A549 (cell line): ENCODE measurements around the gene SUDS3. TPM values are rescaled to one million over a fixed set of nuclear protein-coding genes. Genes with fewer than 3 reads are reported as not detected.

Experiments
- ATAC-seq, 2 experiments: fragments of 200-7000 bp in 1 of 2; fragments of >200 bp in 1 of 2; cut with Nextera tagmentation in 1 of 2; cut with Tn5 transposase in 1 of 2; 3 replicates each; pipeline versions ENCODE4 v1.8.0 to v1.9.1; 2018 to 2020; ENCODE audit warnings: mild to moderate bottlenecking in 1 of 2, moderate library complexity in 1 of 2
- CTCF ChIA-PET: fragments of 300-600 bp; sonication (Branson Sonifier 250); formaldehyde crosslinking; extraction: SDS; loops from one replicate; lab custom pipeline; 2021; ENCODE audit warnings: antibody characterized with exemption, inconsistent platforms; lab: Yijun Ruan, JAX
- POLR2A ChIA-PET: fragments of 350-600 bp; formaldehyde crosslinking; extraction: SDS; loops from one replicate; lab custom pipeline; 2021; ENCODE audit warnings: antibody characterized with exemption, inconsistent platforms; lab: Yijun Ruan, JAX
- DNase-seq, 2 experiments: peaks; one replicate each; pipeline versions ENCODE4 v3.0.0 to v3.0.0-alpha.2; 2011 to 2016; ENCODE audit warnings: low read depth in 1 of 2, low spot score in 1 of 2
- FAIRE-seq: peaks from 2 replicates; lab custom pipeline; 2011; peaks lifted over from hg19 to GRCh38; lab: Jason Lieb, UNC
- H3K27ac ChIP-seq, 2 experiments: fragments of >200 bp; sonication (Bioruptor Twin); formaldehyde crosslinking; 3 replicates each; pipeline ENCODE4 v1.5.1; 2016 to 2017
- H3K4me1 ChIP-seq: fragments of >200 bp; sonication (Bioruptor Twin); formaldehyde crosslinking; 3 replicates; pipeline ENCODE4 v1.6.1; 2016
- H3K4me2 ChIP-seq: fragments of >200 bp; sonication (Bioruptor Twin); formaldehyde crosslinking; 3 replicates; pipeline ENCODE4 v1.6.1; 2016
- H3K4me3 ChIP-seq: fragments of >200 bp; sonication (Bioruptor Twin); formaldehyde crosslinking; 3 replicates; pipeline ENCODE4 v1.5.1; 2016
- H3K9me3 ChIP-seq: fragments of >200 bp; sonication (Bioruptor Twin); formaldehyde crosslinking; 3 replicates; pipeline ENCODE4 v1.6.1; 2016
- ATOH8 ChIP-seq: fragments of 250-450 bp; sonication (Bioruptor Pico); IDR thresholded peaks from 2 replicates; pipeline ENCODE4 v1.5.0; 2020; ENCODE audit warnings: low read depth, mild to moderate bottlenecking, moderate library complexity
- BHLHE40 ChIP-seq: IDR thresholded peaks from 2 replicates; pipeline ENCODE4 v1.6.1; 2012; ENCODE audit warnings: low read depth, low read length, inconsistent platforms
- CBX8 ChIP-seq: fragments of 200-600 bp; sonication (generic); IDR thresholded peaks from 2 replicates; pipeline ENCODE4 v1.6.1; 2016
- E2F6 ChIP-seq: IDR thresholded peaks from 2 replicates; pipeline ENCODE4 v1.6.1; 2012; ENCODE audit warnings: low read depth, borderline replicate concordance
- FOSB ChIP-seq: fragments of 250-450 bp; sonication (Bioruptor Pico); IDR thresholded peaks from 2 replicates; pipeline ENCODE4 v1.5.0; 2020; ENCODE audit warnings: mild to moderate bottlenecking, moderate library complexity
- FOXS1 ChIP-seq: fragments of 250-450 bp; sonication (Bioruptor Pico); IDR thresholded peaks from 2 replicates; pipeline ENCODE4 v1.5.0; 2020; ENCODE audit warnings: mild to moderate bottlenecking, moderate library complexity
- HDAC2 ChIP-seq: fragments of 200-600 bp; sonication (generic); IDR thresholded peaks from 2 replicates; pipeline ENCODE4 v1.6.1; 2016
- HEYL ChIP-seq: fragments of 250-450 bp; sonication (Bioruptor Pico); IDR thresholded peaks from 2 replicates; pipeline ENCODE4 v1.8.0; 2021; ENCODE audit warnings: mild to moderate bottlenecking, moderate library complexity
- HOXA7 ChIP-seq: fragments of 250-450 bp; sonication (Bioruptor Pico); IDR thresholded peaks from 2 replicates; pipeline ENCODE4 v1.5.0; 2020; ENCODE audit warnings: mild to moderate bottlenecking, moderate library complexity
- HOXB13 ChIP-seq: fragments of 250-450 bp; sonication (Bioruptor Pico); IDR thresholded peaks from 2 replicates; pipeline ENCODE4 v1.5.0; 2020; ENCODE audit warnings: low read depth, mild to moderate bottlenecking, moderate library complexity
- HOXB5 ChIP-seq: fragments of 250-450 bp; sonication (Bioruptor Pico); IDR thresholded peaks from 2 replicates; pipeline ENCODE4 v1.5.0; 2020; ENCODE audit warnings: mild to moderate bottlenecking, moderate library complexity
- JUNB ChIP-seq: fragments of >200 bp; sonication (Bioruptor Twin); formaldehyde crosslinking; IDR thresholded peaks from 2 replicates; pipeline ENCODE4 v1.6.1; 2016
- MYC ChIP-seq: IDR thresholded peaks from 2 replicates; pipeline ENCODE4 v1.6.1; 2012; ENCODE audit warnings: mild to moderate bottlenecking, inconsistent platforms, low read length, improper control_type of control experiment, borderline replicate concordance
- NR3C1 ChIP-seq: fragments of >200 bp; sonication (Bioruptor Twin); formaldehyde crosslinking; IDR thresholded peaks from 3 replicates; pipeline ENCODE4 v1.6.1; 2017
- POLR2AphosphoS2 ChIP-seq: conservative IDR thresholded peaks from 2 replicates; pipeline ENCODE4 v1.6.1; 2012; ENCODE audit warnings: low read length, improper control_type of control experiment, inconsistent platforms
- RAD21 ChIP-seq, 2 experiments: fragments of >200 bp in 1 of 2; sonication (Bioruptor Twin) in 1 of 2; formaldehyde crosslinking in 1 of 2; IDR thresholded peaks in 1 of 2; conservative IDR thresholded peaks in 1 of 2; 2 replicates in 1 of 2; 3 replicates in 1 of 2; pipeline ENCODE4 v1.6.1; 2012 to 2018; ENCODE audit warnings: inconsistent platforms in 1 of 2
- RARB ChIP-seq: fragments of 250-450 bp; sonication (Bioruptor Pico); IDR thresholded peaks from 2 replicates; pipeline ENCODE4 v1.8.0; 2021; ENCODE audit warnings: mild to moderate bottlenecking, moderate library complexity
- TFCP2L1 ChIP-seq: fragments of 250-450 bp; sonication (Bioruptor Pico); IDR thresholded peaks from 2 replicates; pipeline ENCODE4 v1.5.0; 2021; ENCODE audit warnings: mild to moderate bottlenecking
- TP53 ChIP-seq: fragments of 250-450 bp; sonication (Bioruptor Pico); IDR thresholded peaks from 2 replicates; pipeline ENCODE4 v1.5.0; 2021; ENCODE audit warnings: mild to moderate bottlenecking, moderate library complexity
- ZC3H11A ChIP-seq: fragments of 450-650 bp; IDR thresholded peaks from 2 replicates; pipeline ENCODE4 v1.6.1; 2014; ENCODE audit warnings: antibody characterized with exemption, mild to moderate bottlenecking
- ZFP36 ChIP-seq: fragments of 450-650 bp; IDR thresholded peaks from 2 replicates; pipeline ENCODE4 v1.6.1; 2014; ENCODE audit warnings: borderline replicate concordance; ENCODE audit not compliant: partially characterized antibody
- WGBS: methylation state at CpG from one replicate; pipeline ENCODE4 v1.1.6; 2017; ENCODE audit errors: missing lambda C conversion rate; 5-methylcytosine and 5-hydroxymethylcytosine counted together
- polyA plus RNA-seq, 4 experiments: library from polyadenylated mRNA; depleted of rRNA in 3 of 4; stranded (reverse); fragments of >200 nt; fragmentation: RNase III in 1 of 4; extraction: RNeasy Plus Mini Kit Qiagen cat#74134 plus additional on column Dnase treatment in 1 of 4; gene quantifications; 2 replicates in 3 of 4; 3 replicates in 1 of 4; pipeline ENCODE4 v1.2.3, GENCODE V29; 2011 to 2017
- TF ChIP-seq, protein P1 (sequence below): fragments of >200 bp; sonication (Bioruptor Twin); formaldehyde crosslinking; IDR thresholded peaks from 3 replicates; pipeline ENCODE4 v1.6.1; 2016

SUDS3 gene
- polyA plus RNA-seq, 2 of the 4 experiments (the other 2 are of a cell fraction): 20.3 to 36.5 TPM

GRCh38 chr12:118327391-118327790 is 49.0 kb upstream of the SUDS3 start:
- no peak overlapping the region for H3K4me2 ChIP-seq
- H3K4me3 ChIP-seq: no peak overlapping the region
- no peak overlapping the region for H3K27ac ChIP-seq
- no peak for FAIRE-seq
- ATAC-seq: no peak
- 0 out of 3 replicates have a peak, but pooled peaks cover 3% of the 10 kb centered on the region for H3K4me1 ChIP-seq
- CTCF ChIA-PET: no interaction called here
- POLR2A ChIA-PET: no interaction called here
- DNase-seq: no peak
- TF ChIP-seq TFCP2L1 (CRISPR knock-in tag) (no peak), HDAC2 (no peak), HOXA7 (no peak), HOXB5 (no peak), MYC (no peak), POLR2AphosphoS2 (no peak), BHLHE40 (no peak), FOXS1 (CRISPR knock-in tag) (no peak), ZC3H11A (no peak), RAD21 (conservative IDR thresholded peaks at IDR 0.05 in 1 of 2, IDR thresholded peaks at IDR 0.05 in 1 of 2) (no peak), CBX8 (no peak), TP53 (no peak), ZFP36 (no peak), E2F6 (no peak), HOXB13 (CRISPR knock-in tag) (no peak), HEYL (CRISPR knock-in tag) (no peak)
- TF ChIP-seq, protein P1, sequence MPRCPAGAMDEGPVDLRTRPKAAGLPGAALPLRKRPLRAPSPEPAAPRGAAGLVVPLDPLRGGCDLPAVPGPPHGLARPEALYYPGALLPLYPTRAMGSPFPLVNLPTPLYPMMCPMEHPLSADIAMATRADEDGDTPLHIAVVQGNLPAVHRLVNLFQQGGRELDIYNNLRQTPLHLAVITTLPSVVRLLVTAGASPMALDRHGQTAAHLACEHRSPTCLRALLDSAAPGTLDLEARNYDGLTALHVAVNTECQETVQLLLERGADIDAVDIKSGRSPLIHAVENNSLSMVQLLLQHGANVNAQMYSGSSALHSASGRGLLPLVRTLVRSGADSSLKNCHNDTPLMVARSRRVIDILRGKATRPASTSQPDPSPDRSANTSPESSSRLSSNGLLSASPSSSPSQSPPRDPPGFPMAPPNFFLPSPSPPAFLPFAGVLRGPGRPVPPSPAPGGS: no peak
- no peaks in the 10 kb centered on the region for H3K9me3 ChIP-seq

- Histone ChIP-seq H3K27ac (no peak overlapping the region), H3K4me2 (no peak overlapping the region), H3K9me3 (no peaks in the 10 kb centered on the region)
- ChIA-PET CTCF (no interaction called here), POLR2A (no interaction called here)
- FAIRE-seq (no peak), DNase-seq (no peak), ATAC-seq (no peak)
- WGBS: 90% methylated on average over 3 of the region's 3 CpGs
- no peak for TF ChIP-seq NR3C1
- TF ChIP-seq ZC3H11A: no peak
- TF ChIP-seq POLR2AphosphoS2: no peak
- no peak for TF ChIP-seq RARB (CRISPR knock-in tag)
- TF ChIP-seq JUNB: no peak
- TF ChIP-seq ATOH8 (CRISPR knock-in tag): no peak
- TF ChIP-seq HOXB5: no peak
- TF ChIP-seq FOSB (CRISPR knock-in tag): no peak
- no peak for TF ChIP-seq E2F6
- TF ChIP-seq, all 56 proteins: peak for 0
- no peak overlapping the region for H3K4me3 ChIP-seq
- H3K4me1 ChIP-seq: peaks cover 12% of the 10 kb centered on the region; the same call in 2 of the 3 replicates
Observed at GRCh38 chr12:118328486-118329330, 47.6 kb upstream of the SUDS3 start.
